K562 (cell line): ENCODE results near the gene INS. TPM values are rescaled to one million over a fixed set of nuclear protein-coding genes. Genes with fewer than 3 reads are reported as not detected.

Experiments used
- ATAC-seq: fragments of 200-7000 bp; cut with Tn5 transposase; 3 replicates; pipeline ENCODE4 v1.9.1; 2020; ENCODE audit warnings: moderate library complexity
- BruUV-seq: library from RNA; stranded (reverse); fragments of 400-500 nt; replicated peaks from 2 replicates; lab custom pipeline; 2021; lab: Mats Ljungman, UMichigan
- CTCF ChIA-PET: fragments of 300-600 bp; formaldehyde crosslinking; extraction: SDS; loops from one replicate; lab custom pipeline; 2021; ENCODE audit warnings: low intra/inter-chr PET ratio; lab: Yijun Ruan, JAX
- POLR2A ChIA-PET: fragments of 300-600, 350-650 bp; sonication (Branson Sonifier 250); formaldehyde crosslinking; extraction: SDS; loops from one replicate; lab custom pipeline; 2021; ENCODE audit warnings: antibody characterized with exemption, inconsistent platforms; lab: Yijun Ruan, JAX
- DNase-seq, 4 experiments: peaks; one replicate each; pipeline versions ENCODE4 v3.0.0 to v3.0.0-alpha.2; 2011 to 2018; ENCODE audit warnings: low spot score in 3 of 4, mixed read lengths in 3 of 4; ENCODE audit errors: extremely low read depth in 1 of 4
- FAIRE-seq: peaks from 2 replicates; lab custom pipeline; 2011; peaks lifted over from hg19 to GRCh38; lab: Jason Lieb, UNC
- H2AFZ ChIP-seq: 2 replicates; pipeline ENCODE4 v1.6.0; 2011; ENCODE audit warnings: low read depth, low read length, control low read depth, inconsistent platforms
- H3K27ac ChIP-seq: fragments of 200-600 bp; 3 replicates; pipeline ENCODE4 v1.8.0; 2011; ENCODE audit warnings: low read depth, mild to moderate bottlenecking, control low read depth, inconsistent platforms, low read length, moderate library complexity, mixed read lengths; ENCODE audit errors: extremely low read depth
- H3K27me3 ChIP-seq, 2 experiments: fragments of 300-600 bp in 1 of 2; 2 replicates in 1 of 2; 3 replicates in 1 of 2; pipeline versions ENCODE4 v1.6.0 to v1.8.0; 2011; ENCODE audit warnings: inconsistent platforms in 2 of 2, low read length in 2 of 2, mild to moderate bottlenecking in 1 of 2, mixed read lengths in 1 of 2, moderate library complexity in 1 of 2; ENCODE audit not compliant: control insufficient read depth in 2 of 2, insufficient read depth in 2 of 2
- H3K36me3 ChIP-seq: fragments of 300-600 bp; 3 replicates; pipeline ENCODE4 v1.8.0; 2011; ENCODE audit warnings: mild to moderate bottlenecking, low read length, inconsistent platforms; ENCODE audit not compliant: control insufficient read depth, insufficient read depth
- H3K4me1 ChIP-seq, 2 experiments: fragments of 200-600 bp in 1 of 2; replicated peaks in 1 of 2; 2 replicates in 1 of 2; 3 replicates in 1 of 2; pipeline versions ENCODE4 v1.5.1 to v1.8.0; 2011; ENCODE audit warnings: inconsistent platforms in 2 of 2, low read length in 2 of 2, mild to moderate bottlenecking in 1 of 2, mixed read lengths in 1 of 2, moderate library complexity in 1 of 2; ENCODE audit not compliant: control insufficient read depth in 2 of 2, insufficient read depth in 2 of 2
- H3K4me2 ChIP-seq: 2 replicates; pipeline ENCODE4 v1.6.1; 2011; ENCODE audit warnings: low read length, control low read depth, inconsistent platforms, mixed read lengths; ENCODE audit not compliant: insufficient read depth
- H3K4me3 ChIP-seq: fragments of 200-600 bp; sonication (generic), shearing (Covaris generic); 2 replicates; pipeline ENCODE4 v1.5.1; 2016; ENCODE audit warnings: control low read depth, inconsistent platforms
- H3K79me2 ChIP-seq: fragments of 200-600 bp; 3 replicates; pipeline ENCODE4 v1.8.0; 2011; ENCODE audit warnings: low read length, inconsistent platforms; ENCODE audit not compliant: control insufficient read depth, insufficient read depth
- H3K9ac ChIP-seq, 2 experiments: 2 replicates each; pipeline versions ENCODE4 v1.6.0 to v1.6.1; 2011; ENCODE audit warnings: low read depth in 2 of 2, low read length in 2 of 2, control low read depth in 1 of 2, inconsistent platforms in 1 of 2, mild to moderate bottlenecking in 1 of 2, mixed read lengths in 1 of 2; ENCODE audit not compliant: insufficient read depth in 1 of 2
- H3K9me1 ChIP-seq: one replicate; pipeline ENCODE4 v1.6.0; 2011; ENCODE audit warnings: inconsistent platforms, mild to moderate bottlenecking, low read length, moderate library complexity; ENCODE audit not compliant: control insufficient read depth, insufficient read depth
- H3K9me3 ChIP-seq: replicated peaks from 2 replicates; pipeline ENCODE4 v1.5.1; 2011; ENCODE audit warnings: low read depth, low read length, inconsistent platforms; ENCODE audit not compliant: control insufficient read depth, insufficient read depth
- H4K20me1 ChIP-seq: replicated peaks from 2 replicates; pipeline ENCODE4 v1.6.1; 2011; ENCODE audit warnings: low read length, inconsistent platforms, mixed read lengths; ENCODE audit not compliant: control insufficient read depth, insufficient read depth
- BRD4 ChIP-seq: fragments of 200-600 bp; sonication (generic); IDR thresholded peaks from 2 replicates; pipeline ENCODE4 v1.6.1; 2017; ENCODE audit warnings: inconsistent platforms
- E2F6 ChIP-seq, 2 experiments: IDR thresholded peaks; 2 replicates each; pipeline ENCODE4 v1.6.1; 2011; ENCODE audit warnings: borderline replicate concordance in 1 of 2, control low read depth in 1 of 2, low read depth in 1 of 2, low read length in 1 of 2, mild to moderate bottlenecking in 1 of 2, mixed read lengths in 1 of 2, moderate library complexity in 1 of 2; ENCODE audit not compliant: insufficient read depth in 1 of 2, insufficient read length in 1 of 2, poor library complexity in 1 of 2, severe bottlenecking in 1 of 2; ENCODE audit errors: extremely low read depth in 1 of 2
- MAFK ChIP-seq: IDR thresholded peaks from 2 replicates; pipeline ENCODE4 v1.6.1; 2011; ENCODE audit warnings: low read length, improper control_type of control experiment
- MCM3 ChIP-seq: fragments of 450-650 bp; IDR thresholded peaks from 2 replicates; pipeline ENCODE4 v1.6.1; 2016
- PURB ChIP-seq: sonication (generic); formaldehyde crosslinking; IDR thresholded peaks from 2 replicates; pipeline ENCODE4 v1.9.0; 2021; ENCODE audit warnings: low read depth, mild to moderate bottlenecking, missing genetic modification reagents
- THAP12 ChIP-seq: fragments of 250-450 bp; sonication (Bioruptor Pico); IDR thresholded peaks from 2 replicates; pipeline ENCODE4 v1.9.0; 2021; ENCODE audit warnings: mild to moderate bottlenecking, inconsistent platforms
- ZNF77 ChIP-seq: fragments of 250-450 bp; sonication (Bioruptor Pico); IDR thresholded peaks from 2 replicates; pipeline ENCODE4 v1.5.0; 2020
- WGBS: fragments of 100-300 bp; shearing (Covaris generic); methylation state at CpG from one replicate; pipeline ENCODE4 v1.1.6; 2016; ENCODE audit warnings: low coverage, mixed read lengths; ENCODE audit not compliant: insufficient coverage; ENCODE audit errors: missing lambda C conversion rate; 5-methylcytosine and 5-hydroxymethylcytosine counted together
- in situ Hi-C: fragments of 300-500 bp; cut with MboI; formaldehyde crosslinking; loops from 4 replicates; pipeline ENCODE4 v1.15.0; 2018; ENCODE audit warnings: inconsistent platforms, mixed read lengths
- intact Hi-C: fragments of 100-400 bp; cut with micrococcal nuclease; formaldehyde crosslinking; loops from 2 replicates; pipeline ENCODE4 v1.14.2; 2022
- polyA plus RNA-seq, 8 experiments: library from polyadenylated mRNA; depleted of rRNA in 4 of 8; stranded (reverse) in 5 of 8; unstranded in 3 of 8; fragments of >200 nt; fragmentation: Nextera tagmentation in 2 of 8; fragmentation: Illumina TruSeq in 1 of 8; extraction: Ambion mirVana in 2 of 8; extraction: Trizol in 1 of 8; gene quantifications; 2 replicates each; pipeline versions ENCODE4 v1.2.1 to v1.2.3, GENCODE V29; 2011 to 2014; ENCODE audit warnings: inconsistent platforms in 1 of 8, missing spikeins in 1 of 8
- total RNA-seq, 7 experiments: library from RNA; depleted of rRNA in 6 of 7; stranded (reverse); fragments of >200 nt in 6 of 7; fragmentation: Illumina TruSeq in 2 of 7; extraction: Trizol in 2 of 7; gene quantifications; 2 replicates each; pipeline versions ENCODE4 v1.2.1 to v1.2.3, GENCODE V29; 2011 to 2021; ENCODE audit warnings: low replicate concordance in 1 of 7

The INS gene
- total and polyA plus RNA-seq, 9 of the 15 experiments (the other 6 are each of a cell fraction or from before 2014, with no cell fraction given) = not detected

- no peak overlapping the region for H3K27ac ChIP-seq
- no TSS peak for BruUV-seq
- FAIRE-seq = no peak
- TF ChIP-seq E2F6 (IDR thresholded peaks at IDR 0.05; ENCODE audit: borderline replicate concordance in 1 of 2, extremely low read depth in 1 of 2, insufficient read depth in 1 of 2, insufficient read length in 1 of 2, low read depth in 1 of 2, low read length in 1 of 2, poor library complexity in 1 of 2, severe bottlenecking in 1 of 2) = no peak
- TF ChIP-seq MCM3 = no peak
- no peak for TF ChIP-seq ZNF77 (CRISPR knock-in tag)
- no peak for TF ChIP-seq MAFK
- no peak for TF ChIP-seq PURB (CRISPR knock-in tag)
- TF ChIP-seq BRD4 = no peak
- no peak for TF ChIP-seq THAP12 (CRISPR knock-in tag)
- TF ChIP-seq, all 486 proteins: peak for 0
- Histone ChIP-seq H3K9me3 (no peaks in the 10 kb centered on the region), H4K20me1 (no peaks in the 10 kb centered on the region), H3K4me2 (no peak overlapping the region), H3K36me3 (no peaks in the 10 kb centered on the region), H3K79me2 (no peaks in the 10 kb centered on the region), H3K4me3 (no peak overlapping the region), H2AFZ (no peak overlapping the region), H3K9me1 (no peaks in the 10 kb centered on the region), H3K27me3 (peaks cover 0 to 12% of the 10 kb centered on the region in 2 experiments; a peak in 3 of 5 replicates), H3K4me1 (no peaks in the 10 kb centered on the region), H3K9ac (no peak overlapping the region; a peak in 1 of 4 replicates)
- intact Hi-C loops = no loop called here
- POLR2A ChIA-PET = interaction anchor here (0.6 kb wide), 1 partner anchor 284 kb away, joined by 3 read pairs; no protein-coding TSS in a partner anchor
- ATAC-seq (no peak), DNase-seq (no peak)
- CTCF ChIA-PET = no interaction called here
- in situ Hi-C loops = no loop called here
- WGBS = 2% methylated on average over 18 of the region's 21 CpGs
Measured at GRCh38 chr11:2121227-2122130, 39.5 kb downstream of the INS start.
